GM21447 (cell line): Measurements from ENCODE around the gene NR1H2.

Experiments used
- ATAC-seq: cut with Tn5 transposase; IDR thresholded peaks from one replicate; pipeline ENCODE4 v1.9.1; 2021; ENCODE audit not compliant: unreplicated experiment

Gene NR1H2

DNA sequence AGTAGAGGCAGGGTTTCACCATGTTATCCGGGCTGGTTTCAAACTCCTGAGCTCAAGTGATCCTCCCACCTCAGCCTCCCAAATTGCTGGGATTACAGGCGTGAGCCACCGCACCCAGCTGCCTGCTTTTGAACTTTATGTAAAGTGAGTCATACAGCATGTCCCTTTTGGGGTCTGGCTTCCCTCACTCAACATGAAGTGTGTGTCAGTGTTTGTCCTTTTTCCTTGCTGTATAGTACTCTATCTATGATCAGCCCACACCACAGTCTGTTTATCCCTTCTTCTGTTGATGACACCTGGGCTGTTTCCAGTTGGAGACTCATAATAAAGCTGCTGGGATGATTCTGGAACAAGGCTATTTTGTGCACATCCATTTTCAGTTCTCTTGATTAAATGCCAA, 44.6 kb downstream of the NR1H2 start:
- no peak for ATAC-seq

DNA sequence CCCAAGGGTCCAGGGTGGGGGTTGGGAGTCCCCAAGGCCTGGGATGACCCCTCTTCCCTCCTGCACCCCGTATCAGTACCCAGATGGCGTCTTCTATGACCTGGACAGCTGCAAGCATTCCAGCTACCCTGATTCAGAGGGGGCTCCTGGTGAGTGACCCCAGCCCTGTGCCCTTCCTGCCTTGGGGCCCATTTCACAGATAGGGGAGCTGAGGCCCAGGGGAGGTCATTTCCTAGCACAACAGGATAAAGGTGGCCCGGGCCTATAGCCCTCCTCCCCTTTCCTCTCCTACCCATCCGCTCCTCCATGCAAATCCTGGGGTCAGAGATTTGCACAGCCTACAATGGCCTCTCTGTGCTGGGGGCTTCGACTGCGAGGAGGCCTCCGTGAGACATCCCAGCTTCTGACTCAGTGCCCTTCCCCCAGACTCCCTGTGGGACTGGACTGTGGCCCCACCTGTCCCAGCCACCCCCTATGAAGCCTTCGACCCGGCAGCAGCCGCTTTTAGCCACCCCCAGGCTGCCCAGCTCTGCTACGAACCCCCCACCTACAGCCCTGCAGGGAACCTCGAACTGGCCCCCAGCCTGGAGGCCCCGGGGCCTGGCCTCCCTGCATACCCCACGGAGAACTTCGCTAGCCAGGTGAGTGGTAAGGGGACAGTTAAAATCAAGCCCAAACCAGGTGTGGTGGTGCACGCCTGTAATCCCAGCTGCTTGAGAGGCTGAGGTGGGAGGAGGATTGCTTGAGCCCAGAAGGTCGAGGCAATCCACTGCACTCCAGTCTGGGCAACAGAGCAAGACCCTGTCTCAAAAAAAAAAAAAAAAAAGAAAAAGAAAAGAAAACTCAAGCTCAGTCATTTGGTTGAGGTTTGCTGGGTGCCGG, 46.4 kb downstream of the NR1H2 start:
- ATAC-seq: no peak

GRCh38 chr19:50423279-50424113, 47.2 kb downstream of the NR1H2 start:
- no peak for ATAC-seq

- no peak for ATAC-seq
Observed at GRCh38 chr19:50425581-50425980, 49.3 kb downstream of the NR1H2 start.

GRCh38 chr19:50427318-50427925, 51.2 kb downstream of the NR1H2 start:
- no peak for ATAC-seq

DNA sequence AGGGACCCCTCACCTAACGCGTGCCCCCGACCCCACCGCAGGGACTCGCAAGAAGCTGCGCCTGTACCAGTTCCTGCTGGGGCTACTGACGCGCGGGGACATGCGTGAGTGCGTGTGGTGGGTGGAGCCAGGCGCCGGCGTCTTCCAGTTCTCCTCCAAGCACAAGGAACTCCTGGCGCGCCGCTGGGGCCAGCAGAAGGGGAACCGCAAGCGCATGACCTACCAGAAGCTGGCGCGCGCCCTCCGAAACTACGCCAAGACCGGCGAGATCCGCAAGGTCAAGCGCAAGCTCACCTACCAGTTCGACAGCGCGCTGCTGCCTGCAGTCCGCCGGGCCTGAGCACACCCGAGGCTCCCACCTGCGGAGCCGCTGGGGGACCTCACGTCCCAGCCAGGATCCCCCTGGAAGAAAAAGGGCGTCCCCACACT, 51.8 kb downstream of the NR1H2 start:
- no peak for ATAC-seq

GRCh38 chr19:50428772-50429463, 52.7 kb downstream of the NR1H2 start:
- ATAC-seq: no peak

DNA sequence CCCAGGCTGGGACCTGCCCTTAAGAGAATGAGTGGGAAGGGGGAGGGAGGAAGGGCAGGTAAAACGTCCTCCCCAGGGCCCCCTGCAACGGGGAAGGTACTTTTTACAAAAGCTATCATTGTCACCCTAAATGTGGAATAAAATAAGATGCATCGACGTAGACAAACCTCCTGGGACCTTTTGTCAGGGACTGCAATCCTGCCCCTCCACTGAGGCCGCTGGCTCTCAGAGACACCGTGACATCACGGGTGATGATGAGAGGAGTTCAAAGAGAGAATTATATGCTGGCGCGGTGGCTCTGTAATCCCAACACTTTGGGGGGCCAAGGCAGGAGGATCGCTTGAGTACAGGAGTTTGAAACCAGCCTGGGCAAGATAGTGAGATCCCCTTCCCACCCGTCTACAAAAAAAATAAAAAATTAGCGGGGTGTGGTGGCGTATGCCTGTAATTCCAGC, 54.7 kb downstream of the NR1H2 start:
- no peak for ATAC-seq

DNA sequence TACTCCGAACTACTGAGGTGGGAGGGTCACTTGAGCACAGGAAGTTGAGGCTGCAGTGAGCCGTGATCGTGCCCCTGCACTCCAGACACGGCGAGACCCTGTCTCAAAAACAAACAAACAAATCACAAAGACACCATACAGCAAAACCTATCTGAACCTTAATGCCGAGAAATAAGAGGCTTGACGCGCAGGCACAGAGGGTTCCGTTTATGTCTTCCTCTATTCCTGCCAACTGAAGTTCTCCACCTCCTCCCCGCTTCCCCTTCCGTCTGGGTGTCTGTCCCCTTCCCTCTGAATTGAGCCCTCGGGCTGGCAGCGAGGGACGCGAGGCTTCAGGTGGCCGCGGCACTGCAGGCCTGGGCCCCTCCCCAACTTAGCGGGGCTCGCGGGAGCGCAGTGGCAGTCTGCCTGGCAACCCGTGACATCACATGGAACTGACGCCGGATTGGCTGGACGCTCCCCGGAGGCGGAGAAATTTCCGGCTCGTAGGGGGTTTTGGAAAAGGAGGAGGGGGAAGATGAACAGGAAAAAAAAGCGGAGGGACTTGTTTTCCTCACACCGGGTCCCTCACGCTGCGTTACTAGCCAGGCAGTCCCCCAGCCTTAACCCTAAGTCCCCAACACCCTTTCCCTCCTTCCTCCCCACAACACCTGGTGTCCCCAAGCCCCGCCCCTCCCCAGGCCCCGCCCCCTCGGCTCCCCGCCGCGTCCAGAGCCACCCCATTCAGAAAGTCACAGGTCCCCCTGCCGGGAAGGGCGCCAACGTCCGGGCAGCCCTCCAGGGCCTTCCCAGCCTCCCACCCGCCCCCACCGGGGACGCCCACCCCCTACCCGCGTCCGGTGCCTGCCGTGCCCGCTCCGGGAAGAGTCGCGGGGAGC, 55.3 kb downstream of the NR1H2 start:
- peak; percentile 66 for ATAC-seq

DNA sequence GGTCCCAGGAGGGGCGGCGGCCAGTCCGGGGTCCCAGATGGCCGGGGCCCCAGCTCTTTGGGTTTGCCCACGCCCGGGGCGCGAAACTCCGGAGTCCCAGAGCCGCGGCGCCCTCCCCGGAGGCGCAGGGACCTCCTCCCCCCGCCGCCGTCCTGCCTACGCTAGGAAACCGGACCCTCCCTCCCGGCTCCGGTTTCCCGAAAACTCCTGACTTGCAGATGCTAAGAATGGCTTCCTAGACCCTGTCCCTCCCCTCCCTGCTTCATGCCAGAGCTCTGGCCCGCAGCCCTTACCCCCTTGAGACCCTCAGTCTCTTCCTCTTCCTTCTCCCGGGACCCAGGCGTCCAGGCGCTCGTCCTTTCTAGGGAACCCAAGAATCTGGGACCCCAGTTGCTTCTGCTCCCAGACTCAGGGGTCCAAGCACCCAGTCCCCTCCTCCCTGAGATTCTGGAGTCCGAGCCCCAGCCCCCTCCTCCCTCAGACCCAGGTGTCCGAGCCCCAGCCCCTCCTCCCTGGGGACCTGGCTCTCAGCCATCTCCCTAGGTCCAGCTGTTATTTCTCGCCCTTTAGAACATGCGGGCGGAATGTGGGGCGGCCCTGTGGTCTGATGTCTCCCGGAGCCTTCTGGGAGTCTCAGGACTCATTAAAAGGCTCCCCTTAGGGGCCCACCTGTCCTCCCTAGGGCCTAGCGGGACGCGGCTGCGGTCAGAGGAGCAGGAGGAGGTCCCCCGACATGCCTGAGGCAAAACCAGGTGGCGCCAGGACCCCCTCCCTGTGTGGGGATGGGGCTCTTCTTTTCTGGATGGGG, 56.2 kb downstream of the NR1H2 start, which contains the start of gene MYBPC2:
MYBPC2 (plus strand) TSS at position 672 of the 808 bp plus-strand sequence; CDS start at position 734, 62 bp downstream.
- ATAC-seq: no peak
